GM18505 (cell line): ENCODE measurements around the gene BCL2.

Experiments
- ATAC-seq: cut with Tn5 transposase; IDR thresholded peaks from one replicate; pipeline ENCODE4 v1.9.1; 2021; ENCODE audit not compliant: unreplicated experiment
- POLR2A ChIP-seq: IDR thresholded peaks from 4 replicates; pipeline ENCODE4 v1.6.1; 2011; ENCODE audit warnings: borderline replicate concordance; ENCODE audit not compliant: insufficient read depth, insufficient read length; ENCODE audit errors: extremely low read depth

Gene BCL2

GRCh38 chr18:63311118-63312018 lies 8.2 kb downstream of the BCL2 start:
- no peak for TF ChIP-seq POLR2A
- peak; percentile 57 for ATAC-seq

DNA sequence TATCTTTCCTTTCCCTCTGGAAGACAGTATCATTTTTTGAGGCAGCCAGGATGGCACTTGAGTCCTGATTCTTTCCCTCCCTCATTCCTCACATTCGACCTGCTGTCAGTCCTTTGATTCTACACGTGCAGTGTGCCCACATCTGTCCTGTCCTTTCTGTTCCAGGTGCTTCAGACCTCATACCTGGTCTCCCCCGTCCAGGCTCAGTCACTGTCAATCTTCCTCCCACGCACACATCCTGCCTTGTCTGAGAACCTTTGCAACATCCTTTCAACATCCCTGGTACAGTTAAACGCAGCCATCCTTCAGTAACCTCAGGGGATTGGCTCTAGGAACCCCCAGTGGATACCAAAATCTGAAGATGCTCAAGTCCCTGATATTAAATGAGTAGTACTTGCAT lies 10.1 kb downstream of the BCL2 start:
- TF ChIP-seq POLR2A = no peak
- no peak for ATAC-seq

DNA sequence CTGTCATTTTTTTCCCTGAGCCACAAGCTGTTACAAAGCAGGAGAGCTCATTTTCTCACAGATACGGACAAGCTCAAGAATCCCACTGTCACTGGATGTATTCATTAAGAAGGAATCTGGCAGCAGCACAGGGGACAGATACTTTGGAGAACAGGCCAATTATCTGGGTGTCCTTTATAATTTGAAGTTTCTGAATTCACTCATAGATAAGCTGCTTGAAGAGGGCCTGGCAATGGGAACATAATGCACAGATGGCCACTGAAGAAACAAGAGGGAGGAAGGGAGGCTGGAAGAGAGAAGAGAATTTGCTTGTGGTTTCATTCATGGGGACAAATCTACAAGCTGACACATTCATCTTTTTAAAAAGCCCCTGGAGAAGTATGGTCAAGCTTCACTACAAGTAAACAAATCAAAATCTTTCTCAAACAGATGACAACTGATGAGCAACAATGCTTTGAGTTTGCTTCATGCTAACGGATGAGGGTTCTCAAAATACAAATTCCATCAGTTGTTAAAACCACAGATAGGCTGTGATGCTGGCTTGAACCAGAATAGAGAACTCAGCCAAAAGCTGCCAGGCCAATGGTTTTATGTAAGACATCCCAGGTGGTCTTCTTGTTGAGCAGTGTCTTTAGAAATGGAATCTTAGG lies 11.9 kb downstream of the BCL2 start:
- no peak for TF ChIP-seq POLR2A
- no peak for ATAC-seq

GRCh38 chr18:63306819-63307550 lies 12.6 kb downstream of the BCL2 start:
- no peak for TF ChIP-seq POLR2A
- ATAC-seq = no peak

GRCh38 chr18:63306249-63306648 lies 13.3 kb downstream of the BCL2 start:
- no peak for ATAC-seq
- TF ChIP-seq POLR2A = no peak

GRCh38 chr18:63303547-63303946 lies 16.0 kb downstream of the BCL2 start:
- TF ChIP-seq POLR2A = no peak
- ATAC-seq = no peak

GRCh38 chr18:63302636-63303405 lies 16.7 kb downstream of the BCL2 start:
- ATAC-seq = no peak

DNA sequence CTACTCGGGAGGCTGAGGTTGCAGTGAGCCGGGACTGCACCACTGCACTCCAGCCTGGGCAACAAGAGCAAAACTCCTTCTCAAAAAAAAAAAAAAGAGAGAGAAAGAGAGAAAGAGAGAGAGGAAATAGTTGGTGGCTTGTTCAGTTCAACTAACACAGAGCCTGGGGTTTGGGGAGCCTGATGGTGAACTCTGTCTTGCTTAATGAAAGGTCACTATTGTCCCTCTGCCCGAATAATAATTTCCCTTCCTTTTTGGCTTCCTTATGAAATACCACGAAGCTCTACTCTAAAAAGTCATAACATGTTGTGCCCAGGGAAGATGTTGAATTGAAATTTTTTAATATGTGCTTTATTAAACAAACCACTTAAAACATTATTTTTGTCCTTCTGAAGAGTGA lies 17.3 kb downstream of the BCL2 start:
- TF ChIP-seq POLR2A = no peak
- no peak for ATAC-seq

More at GRCh38 chr18:63302636-63303405, 16.7 kb downstream of the BCL2 start:
- TF ChIP-seq POLR2A = no peak

DNA sequence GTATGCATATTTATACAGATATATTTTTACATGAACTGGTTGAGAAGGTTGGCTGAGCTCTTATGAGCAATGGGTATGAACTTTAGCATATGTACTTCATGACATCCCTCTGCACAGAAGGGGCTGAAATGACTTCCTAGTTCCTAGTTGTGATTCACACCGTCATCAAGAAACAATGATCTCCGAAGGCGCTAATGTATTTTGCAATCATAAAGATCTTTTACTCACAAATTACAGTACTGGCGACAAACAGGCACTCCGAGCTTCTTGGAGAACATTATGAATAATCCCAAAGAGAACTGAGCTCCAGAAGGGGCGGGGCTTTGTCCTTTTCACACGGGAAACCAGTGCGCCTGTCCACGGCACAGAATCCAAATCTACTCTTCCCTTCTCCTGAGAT lies 18.1 kb downstream of the BCL2 start:
- ATAC-seq = no peak

DNA sequence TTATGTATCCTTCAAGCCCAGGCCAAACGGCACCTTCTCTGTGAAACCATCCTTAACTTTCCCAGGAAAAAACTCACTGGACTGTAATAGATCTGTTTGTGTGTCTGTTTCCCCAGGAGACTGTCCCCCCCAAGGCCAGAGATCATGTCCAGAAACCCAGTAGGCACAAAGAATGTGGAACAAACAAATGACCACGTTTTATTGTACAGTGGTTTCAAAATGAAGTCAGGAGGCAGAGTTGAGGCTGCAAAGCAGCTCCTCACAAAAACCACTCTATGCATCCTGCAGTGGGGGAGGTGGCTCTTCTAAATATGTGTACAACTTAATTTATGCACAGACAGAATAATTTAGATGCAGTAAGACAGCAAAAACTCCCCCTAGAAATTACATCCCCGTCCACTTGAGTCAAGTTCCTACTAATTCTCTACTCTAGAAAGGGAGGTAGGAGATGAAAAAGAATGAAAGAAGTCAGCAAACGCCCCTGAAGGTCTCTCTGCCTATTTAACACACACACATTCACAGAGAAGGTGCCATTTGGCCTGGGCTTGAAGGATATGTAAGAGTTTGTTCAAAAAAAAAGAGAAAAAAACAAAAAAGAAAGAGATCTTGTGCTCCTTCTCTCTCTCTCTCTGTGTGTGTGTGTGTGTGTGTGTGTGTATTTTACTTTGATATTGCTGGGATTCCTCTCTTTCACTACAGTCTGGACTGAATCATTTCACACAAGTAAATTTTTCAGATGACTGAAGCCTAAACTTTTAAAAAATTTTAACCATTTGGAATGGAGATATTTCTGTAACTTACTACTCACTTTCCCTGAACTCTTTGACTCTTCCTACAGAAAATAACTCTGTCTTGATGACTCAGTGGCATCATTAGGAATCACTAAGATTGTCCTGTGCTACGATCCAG lies 19.5 kb downstream of the BCL2 start:
- no peak for ATAC-seq
- no peak for TF ChIP-seq POLR2A

More for the DNA sequence above, 18.1 kb downstream of the BCL2 start:
- no peak for TF ChIP-seq POLR2A

GRCh38 chr18:63298400-63299365 lies 20.9 kb downstream of the BCL2 start:
- no peak for TF ChIP-seq POLR2A
- ATAC-seq = no peak
